ENCODE measurements around the gene RPL35A. TPM values are rescaled to one million over a fixed set of nuclear protein-coding genes. Genes with fewer than 3 reads are reported as not detected.
"Not testable (repeated sequence)": the region's sequence is repeated elsewhere in the genome, so short reads cannot be mapped to it uniquely, and the experiment has no call there.

RPL35A gene
- total RNA-seq, 1 experiment from 2014 or later, result 1,426 TPM

DNA sequence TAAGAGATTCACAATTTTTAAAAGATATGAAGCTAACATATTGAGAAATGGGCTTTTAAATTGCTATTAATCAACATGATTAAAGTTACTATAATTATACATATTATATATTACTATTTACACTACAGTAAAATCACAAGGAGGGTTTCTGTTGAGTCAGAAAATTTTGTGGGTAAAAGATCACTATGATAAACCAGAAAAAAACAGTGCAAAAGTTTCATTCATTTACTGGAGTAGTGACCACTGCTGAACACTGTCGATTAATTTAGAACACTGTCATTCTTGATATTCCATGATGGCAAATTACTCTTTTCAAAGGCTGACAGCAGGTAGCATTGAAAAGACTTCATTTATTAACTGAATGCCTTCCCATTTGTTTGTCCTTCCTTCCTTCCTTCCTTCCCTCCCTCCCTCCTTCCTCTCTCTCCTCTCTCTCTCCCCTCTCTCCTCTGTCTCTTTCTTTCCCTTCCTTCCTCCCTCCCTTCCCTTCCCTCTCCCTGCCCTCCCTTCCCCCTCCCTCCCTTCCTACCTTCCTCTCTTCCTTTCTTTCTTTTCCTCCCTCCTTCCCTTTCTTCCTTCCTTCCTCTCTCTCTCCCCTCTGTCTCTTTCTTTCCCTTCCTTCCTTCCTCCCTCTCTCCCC lies 9.1 kb upstream of the RPL35A start:
- no peak for DNase-seq
- Histone ChIP-seq H3K4me3 (no peak overlapping the region), H3K4me1 (no peaks in the 10 kb centered on the region), H3K27ac (no peak overlapping the region), H3K27me3 (no peaks in the 10 kb centered on the region), H3K36me3 (no peaks in the 10 kb centered on the region), H3K9me3 (replicated peaks) (no peaks in the 10 kb centered on the region)

GRCh38 chr3:197942956-197943556 lies 6.9 kb upstream of the RPL35A start:
- Histone ChIP-seq H3K9me3 (replicated peaks) (no peaks in the 10 kb centered on the region), H3K36me3 (no peaks in the 10 kb centered on the region), H3K4me1 (no peaks in the 10 kb centered on the region), H3K27ac (no peak overlapping the region), H3K4me3 (no peak overlapping the region), H3K27me3 (no peaks in the 10 kb centered on the region)
- DNase-seq, result peak in 1 of 2 experiments; percentile 65

- DNase-seq, result no peak
- Histone ChIP-seq H3K27ac (peak overlapping the region; percentile 93), H3K36me3 (peaks cover 38% of the 10 kb centered on the region), H3K4me1 (no peaks in the 10 kb centered on the region), H3K9me3 (replicated peaks) (no peaks in the 10 kb centered on the region), H3K27me3 (no peaks in the 10 kb centered on the region), H3K4me3 (peak overlapping the region; percentile 87)
These were observed 706 bp upstream of the RPL35A start for GRCh38 chr3:197949191-197949777.

DNA sequence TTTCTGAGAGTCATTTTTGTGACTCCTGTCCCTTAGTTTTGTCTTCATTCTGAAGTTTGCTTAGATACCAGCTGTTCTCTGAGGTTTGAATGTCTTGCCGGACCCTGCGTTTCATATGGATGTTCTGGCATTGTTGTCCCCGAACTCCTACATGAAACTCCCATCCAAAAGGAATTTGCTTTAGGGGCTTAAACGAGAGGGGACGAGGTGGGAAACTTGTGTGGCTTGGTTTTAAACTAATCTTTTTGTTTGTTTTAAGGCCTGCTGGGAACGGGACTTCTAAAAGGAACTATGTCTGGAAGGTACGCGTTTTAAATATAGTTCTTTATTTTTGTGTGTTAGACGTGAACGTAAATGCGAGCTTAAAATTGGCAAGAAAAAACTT lies 679 bp downstream of the RPL35A start:
- no peak for DNase-seq
- H3K36me3 ChIP-seq, result peaks cover 52% of the 10 kb centered on the region

DNA sequence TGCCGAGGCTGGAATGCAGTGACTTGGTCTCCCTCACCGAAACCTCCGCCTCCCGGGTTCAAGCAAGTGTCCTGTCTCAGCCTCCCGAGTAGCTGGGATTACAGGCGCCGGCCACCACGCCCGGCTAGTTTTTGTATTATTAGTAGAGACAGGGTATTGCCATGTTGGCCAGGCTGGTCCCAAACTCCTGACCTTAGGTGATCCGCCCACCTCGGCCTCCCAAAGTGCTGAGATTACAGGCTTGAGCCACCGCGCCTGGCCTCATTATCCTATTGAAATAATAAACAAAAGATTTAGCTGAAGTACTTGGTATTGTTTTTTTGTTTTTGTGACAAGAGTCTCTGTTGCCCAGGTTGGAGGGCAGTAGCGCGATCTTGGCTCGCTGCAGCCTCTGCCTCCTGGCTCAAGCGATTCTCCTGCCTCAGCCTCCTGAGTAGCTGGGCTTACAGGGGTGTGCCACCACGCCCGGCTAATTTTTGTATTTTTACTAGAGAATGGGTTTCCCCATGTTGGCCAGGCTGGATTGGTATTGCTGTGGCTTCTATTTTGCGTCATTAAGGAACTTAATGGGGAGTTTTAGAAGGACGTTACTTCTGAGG lies 1.5 kb downstream of the RPL35A start:
- no peak for DNase-seq
- Histone ChIP-seq H3K4me1 (no peaks in the 10 kb centered on the region), H3K27me3 (no peaks in the 10 kb centered on the region), H3K9me3 (replicated peaks) (no peaks in the 10 kb centered on the region), H3K27ac (peak overlapping the region; percentile 93; the same call in 1 of the 2 replicates), H3K4me3 (peak overlapping the region; percentile 87), H3K36me3 (peaks cover 59% of the 10 kb centered on the region)

More for the DNA sequence above, 679 bp downstream of the RPL35A start:
- Histone ChIP-seq H3K4me1 (no peaks in the 10 kb centered on the region), H3K9me3 (replicated peaks) (no peaks in the 10 kb centered on the region), H3K27ac (peak overlapping the region; percentile 93), H3K4me3 (peak overlapping the region; percentile 87), H3K27me3 (no peaks in the 10 kb centered on the region)

- Histone ChIP-seq H3K27ac (no peak overlapping the region), H3K4me3 (no peak overlapping the region), H3K36me3 (peaks cover 62% of the 10 kb centered on the region)
These were observed 2.5 kb downstream of the RPL35A start for GRCh38 chr3:197952440-197952839.

DNA sequence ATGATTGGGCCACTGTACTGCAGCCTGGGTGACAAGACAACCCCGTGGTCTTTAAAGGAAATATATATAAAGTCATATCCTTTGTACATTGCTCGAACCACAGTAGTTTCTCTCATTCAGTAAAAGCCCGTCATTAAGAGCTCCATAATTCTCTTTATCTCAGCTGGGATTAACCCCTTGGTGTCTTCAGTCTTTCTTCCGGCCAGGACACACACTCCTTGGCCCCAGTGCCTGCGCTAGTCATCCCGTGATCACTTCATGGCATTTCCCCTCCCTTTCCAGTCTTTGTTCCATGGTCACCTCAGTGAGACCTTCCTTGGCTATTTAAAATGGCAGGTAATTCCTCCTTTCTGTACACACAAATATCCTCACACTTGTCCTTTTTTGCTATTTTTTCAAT lies 3.3 kb downstream of the RPL35A start:
- DNase-seq, result no peak
- H3K4me1 ChIP-seq, result no peaks in the 10 kb centered on the region
- H3K27ac ChIP-seq, result no peak overlapping the region
- no peaks in the 10 kb centered on the region for H3K27me3 ChIP-seq
- H3K4me3 ChIP-seq, result no peak overlapping the region
- H3K36me3 ChIP-seq, result peaks cover 62% of the 10 kb centered on the region
- H3K9me3 ChIP-seq (replicated peaks), result no peaks in the 10 kb centered on the region

More at GRCh38 chr3:197952440-197952839, 2.5 kb downstream of the RPL35A start:
- DNase-seq, result no peak
- Histone ChIP-seq H3K4me1 (no peaks in the 10 kb centered on the region), H3K9me3 (replicated peaks) (no peaks in the 10 kb centered on the region), H3K27me3 (no peaks in the 10 kb centered on the region)

- Histone ChIP-seq H3K9me3 (replicated peaks) (no peaks in the 10 kb centered on the region), H3K36me3 (peaks cover 62% of the 10 kb centered on the region), H3K27me3 (no peaks in the 10 kb centered on the region), H3K27ac (no peak overlapping the region), H3K4me1 (no peaks in the 10 kb centered on the region), H3K4me3 (no peak overlapping the region)
- DNase-seq, result no peak
These were observed 3.9 kb downstream of the RPL35A start for GRCh38 chr3:197953881-197954280.

- no peaks in the 10 kb centered on the region for H3K27me3 ChIP-seq
- H3K4me3 ChIP-seq, result no peak overlapping the region
- no peak overlapping the region for H3K27ac ChIP-seq
- H3K9me3 ChIP-seq (replicated peaks), result no peaks in the 10 kb centered on the region
- H3K36me3 ChIP-seq, result peaks cover 55% of the 10 kb centered on the region
- 0 out of 2 replicates have a peak, but pooled peaks cover 2% of the 10 kb centered on the region for H3K4me1 ChIP-seq
- DNase-seq, result no peak
These were observed 6.0 kb downstream of the RPL35A start for GRCh38 chr3:197955892-197956477.

- Histone ChIP-seq H3K4me1 (0 out of 2 replicates have a peak, but pooled peaks cover 2% of the 10 kb centered on the region), H3K27ac (no peak overlapping the region), H3K4me3 (no peak overlapping the region), H3K36me3 (peaks cover 49% of the 10 kb centered on the region), H3K9me3 (replicated peaks) (no peaks in the 10 kb centered on the region), H3K27me3 (no peaks in the 10 kb centered on the region)
- no peak for DNase-seq
These were observed 6.6 kb downstream of the RPL35A start for GRCh38 chr3:197956626-197956988.

DNA sequence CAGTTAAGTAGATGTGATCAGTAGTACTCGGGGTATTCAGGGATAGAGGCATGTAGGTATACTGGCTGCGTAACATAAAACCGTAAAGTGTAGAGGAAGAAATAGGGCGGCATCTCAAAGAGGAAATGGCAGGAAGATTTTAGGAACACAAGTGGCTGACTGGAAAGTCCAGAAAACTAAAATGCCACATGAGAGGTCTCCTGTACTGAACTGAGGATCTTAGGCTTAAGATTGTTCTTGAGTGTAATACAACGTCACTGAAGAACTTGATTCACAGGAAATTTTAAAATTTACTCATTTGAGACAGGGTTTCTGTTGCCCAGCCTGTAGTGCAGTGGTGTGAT lies 7.8 kb downstream of the RPL35A start:
- H3K36me3 ChIP-seq, result peaks cover 39% of the 10 kb centered on the region
- DNase-seq, result no peak
- H3K4me1 ChIP-seq, result 0 out of 2 replicates have a peak, but pooled peaks cover 2% of the 10 kb centered on the region
- no peaks in the 10 kb centered on the region for H3K9me3 ChIP-seq (replicated peaks)
- H3K27me3 ChIP-seq, result no peaks in the 10 kb centered on the region
- no peak overlapping the region for H3K4me3 ChIP-seq
- H3K27ac ChIP-seq, result no peak overlapping the region

DNA sequence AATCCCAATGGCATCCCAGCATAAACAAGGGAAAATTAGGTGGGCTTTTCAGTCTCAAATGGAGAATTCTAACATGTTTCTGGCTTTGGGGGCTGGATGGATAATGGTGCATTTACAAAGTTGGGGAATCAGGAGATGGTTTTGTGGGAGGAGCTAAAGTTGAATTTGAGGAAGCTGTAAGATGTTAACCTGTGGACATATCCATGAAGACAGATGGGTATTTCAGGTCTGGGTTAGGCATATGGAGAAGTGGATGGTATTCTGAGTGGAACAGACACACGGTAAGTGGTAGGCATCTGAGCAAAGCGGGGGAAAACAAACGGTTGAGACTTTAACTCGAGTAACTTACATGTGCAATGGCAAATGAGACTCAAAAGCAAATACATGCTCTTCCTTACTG lies 8.4 kb downstream of the RPL35A start:
- no peak overlapping the region for H3K4me3 ChIP-seq
- 0 out of 2 replicates have a peak, but pooled peaks cover 2% of the 10 kb centered on the region for H3K4me1 ChIP-seq
- H3K36me3 ChIP-seq, result peaks cover 33% of the 10 kb centered on the region
- H3K9me3 ChIP-seq (replicated peaks), result no peaks in the 10 kb centered on the region
- DNase-seq, result peak in 1 of 2 experiments; percentile 6
- no peak overlapping the region for H3K27ac ChIP-seq
- no peaks in the 10 kb centered on the region for H3K27me3 ChIP-seq

GRCh38 chr3:197958848-197959247 lies 8.9 kb downstream of the RPL35A start:
- not testable (repeated sequence) for H3K4me3 ChIP-seq; H3K4me1 ChIP-seq; H3K27ac ChIP-seq; DNase-seq; H3K9me3 ChIP-seq (replicated peaks); H3K27me3 ChIP-seq
- H3K36me3 ChIP-seq, result peaks cover 28% of the 10 kb centered on the region

DNA sequence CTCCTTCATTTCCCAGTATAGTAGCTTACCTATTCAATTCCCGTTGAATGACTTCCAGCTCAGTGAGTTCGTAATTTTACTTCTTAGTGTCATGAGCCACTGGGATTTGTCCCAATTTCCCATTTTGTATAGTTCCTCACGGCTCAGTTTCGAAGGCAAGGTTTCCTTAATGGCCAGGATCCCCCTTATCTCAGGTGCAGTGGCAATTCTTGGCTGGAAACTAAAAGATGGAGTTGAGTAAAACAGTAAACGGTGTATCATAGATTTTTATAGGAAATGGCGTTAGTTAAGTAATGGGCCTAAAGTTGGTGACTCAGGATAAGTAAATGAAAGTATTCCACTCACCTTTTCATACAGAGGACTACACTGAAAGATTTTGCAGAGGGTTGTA lies 9.5 kb downstream of the RPL35A start:
- peaks cover 22% of the 10 kb centered on the region for H3K36me3 ChIP-seq
- no peak for DNase-seq
- peak overlapping the region; percentile 81 for H3K4me3 ChIP-seq
- no peaks in the 10 kb centered on the region for H3K9me3 ChIP-seq (replicated peaks)
- H3K4me1 ChIP-seq, result 0 out of 2 replicates have a peak, but pooled peaks cover 2% of the 10 kb centered on the region
- H3K27me3 ChIP-seq, result no peaks in the 10 kb centered on the region
- H3K27ac ChIP-seq, result peak overlapping the region; percentile 23; the same call in 1 of the 2 replicates
